Mesenteric fat pad (tissue), 1 donor: ENCODE data around the gene CPLANE2. TPM values are rescaled to one million over a fixed set of nuclear protein-coding genes. Genes with fewer than 3 reads are reported as not detected.
"Not testable (repeated sequence)": the region's sequence is repeated elsewhere in the genome, so short reads cannot be mapped to it uniquely, and the experiment has no call there.

Experiments used
- DNase-seq: peaks from one replicate; pipeline ENCODE4 v3.0.0-alpha.2; 2020; ENCODE audit warnings: low spot score
- total RNA-seq: library from RNA; stranded (reverse); fragmentation: NEBNext Ultra II Directional; extraction: Animal tissue kit (Norgen Biotek cat#: 25700); gene quantifications from one replicate; pipeline ENCODE4 v1.2.1, GENCODE V29; 2021
- donor health status: DM: yes; HTN: yes; CAD: no.

The CPLANE2 gene
- total RNA-seq, 1 donor from 2014 or later, result 1.9 TPM

GRCh38 chr1:16249596-16250241, 12.7 kb upstream of the CPLANE2 start:
- no peak for DNase-seq

DNA sequence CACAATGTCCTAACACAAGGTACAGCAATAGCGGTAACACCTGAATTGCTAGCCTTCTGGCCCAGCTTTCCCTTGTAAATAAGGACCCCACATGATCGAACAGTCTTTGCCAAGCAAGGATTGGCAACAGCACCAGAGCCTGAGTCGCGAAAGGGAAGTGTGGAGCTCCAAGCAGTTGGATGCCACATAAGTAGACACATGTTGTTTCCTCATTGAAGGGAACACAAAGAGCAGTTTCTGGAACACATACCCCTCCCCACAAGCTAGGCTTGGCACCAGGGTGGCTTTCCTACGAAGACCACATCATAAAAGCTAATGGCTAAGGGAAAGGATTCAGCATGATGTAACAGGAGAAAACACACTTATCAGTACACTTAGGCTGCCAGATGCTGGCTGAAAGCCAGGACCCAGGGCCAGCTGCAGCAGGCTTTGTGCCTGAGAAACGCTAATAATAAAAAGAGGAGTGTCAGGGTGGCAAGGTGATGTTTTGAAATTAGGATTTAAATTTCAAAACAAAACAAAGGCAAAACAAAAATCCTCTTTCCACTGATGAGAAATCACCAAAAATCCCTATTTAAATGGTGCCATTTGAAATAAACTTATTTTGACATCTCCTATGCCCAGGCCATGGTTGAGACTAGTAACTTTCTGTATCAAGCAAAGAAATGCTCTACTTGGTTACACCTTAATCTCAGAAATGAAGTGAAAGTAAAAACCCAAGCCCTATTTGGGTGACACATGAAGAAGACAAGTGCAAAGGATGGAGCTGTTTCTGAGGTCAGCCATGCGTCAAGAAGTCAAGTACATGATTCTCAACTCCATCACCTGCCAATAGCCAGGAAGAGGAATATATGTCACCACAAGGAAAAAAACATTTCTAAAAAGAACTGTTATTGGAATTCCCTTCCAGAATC, 11.9 kb upstream of the CPLANE2 start:
- DNase-seq, result no peak

GRCh38 chr1:16248007-16248436, 11.0 kb upstream of the CPLANE2 start:
- no peak for DNase-seq

GRCh38 chr1:16247441-16247840, 10.5 kb upstream of the CPLANE2 start:
- no peak for DNase-seq

DNA sequence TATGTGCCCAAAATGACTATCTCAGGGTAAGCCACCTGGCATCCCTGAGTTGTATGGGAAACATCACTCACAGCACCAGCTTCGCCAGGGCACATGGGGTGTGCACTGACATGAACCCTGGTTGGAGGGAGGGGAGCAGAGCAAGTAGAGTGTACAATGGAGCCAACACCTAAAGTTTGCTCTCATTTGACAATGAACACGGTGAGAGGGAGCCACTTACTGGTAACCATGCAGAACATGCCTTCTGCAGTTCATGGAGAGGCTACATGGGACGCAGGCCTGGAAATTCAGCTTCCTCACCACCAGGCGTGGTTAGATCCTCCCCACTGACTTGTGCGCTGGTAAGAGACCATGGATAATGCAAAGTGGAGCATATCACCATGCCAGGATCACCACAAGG, 10.0 kb upstream of the CPLANE2 start:
- peak; percentile 53 for DNase-seq

- DNase-seq, result not testable (repeated sequence)
Measured at GRCh38 chr1:16246239-16246638, 9.3 kb upstream of the CPLANE2 start.

DNA sequence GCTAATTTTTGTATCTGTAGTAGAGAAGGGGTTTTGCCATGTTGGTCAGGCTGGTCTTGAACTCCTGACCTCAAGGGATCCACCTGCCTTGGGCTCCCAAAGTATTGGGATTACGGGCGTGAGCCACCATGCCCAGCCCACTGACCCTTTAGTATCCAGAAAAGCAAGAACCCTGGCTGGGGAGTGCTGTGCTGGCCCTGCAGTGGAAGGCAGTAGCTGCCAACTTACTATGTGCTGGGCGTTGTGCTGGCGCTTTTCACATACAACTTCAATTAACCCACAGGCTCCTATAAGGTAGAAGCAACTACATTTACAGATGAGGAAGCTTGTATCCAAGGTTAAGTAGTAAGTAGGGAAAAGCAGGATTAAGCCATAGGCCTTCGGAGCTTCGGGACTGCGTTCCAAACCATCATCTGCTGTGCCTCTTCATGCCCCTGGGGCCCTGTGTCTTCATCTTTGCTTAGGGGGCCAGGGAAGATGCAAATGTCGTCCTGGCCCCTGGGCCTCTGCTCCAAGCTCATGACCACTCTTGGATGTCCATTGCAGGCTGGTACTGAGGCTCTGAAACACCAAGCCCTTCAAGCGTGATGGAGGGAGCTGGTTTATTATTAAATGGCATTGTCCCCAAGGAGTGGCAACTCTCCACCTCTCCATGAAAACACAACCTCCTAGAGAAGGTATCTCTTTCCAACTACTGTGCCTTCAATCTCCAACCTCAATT, 8.7 kb upstream of the CPLANE2 start:
- peak; percentile 60 for DNase-seq

DNA sequence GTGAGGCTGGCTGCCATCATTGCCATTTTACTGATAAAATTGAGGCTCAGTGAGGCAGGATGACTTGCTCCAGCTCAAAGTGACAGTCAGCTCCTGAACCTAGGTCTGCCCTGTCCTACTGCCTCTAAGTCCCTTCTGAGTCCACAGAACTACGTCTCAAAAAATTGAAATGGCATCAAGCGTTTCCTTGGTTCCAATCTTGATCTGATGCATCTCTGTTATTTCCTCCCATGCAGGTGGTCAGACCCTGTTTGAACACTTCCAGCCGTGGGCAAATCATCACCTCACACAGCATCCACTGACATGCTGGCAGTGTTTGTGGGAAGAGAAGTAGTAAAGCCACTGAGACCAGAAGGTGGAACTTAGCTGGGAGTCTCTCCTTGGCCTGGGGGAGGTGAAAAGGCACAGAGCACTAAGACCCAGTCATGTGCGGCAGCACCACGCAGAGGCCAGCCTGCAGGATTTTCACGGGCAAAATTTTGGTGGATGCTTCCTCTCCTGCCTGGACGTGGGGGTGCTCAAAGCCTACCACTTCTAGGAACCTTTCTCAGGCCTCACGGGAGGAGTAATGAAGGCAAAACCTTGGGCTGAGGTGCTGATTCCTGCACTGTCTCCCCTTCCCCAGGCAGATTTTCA, 7.8 kb upstream of the CPLANE2 start:
- DNase-seq, result peak; percentile 51

DNA sequence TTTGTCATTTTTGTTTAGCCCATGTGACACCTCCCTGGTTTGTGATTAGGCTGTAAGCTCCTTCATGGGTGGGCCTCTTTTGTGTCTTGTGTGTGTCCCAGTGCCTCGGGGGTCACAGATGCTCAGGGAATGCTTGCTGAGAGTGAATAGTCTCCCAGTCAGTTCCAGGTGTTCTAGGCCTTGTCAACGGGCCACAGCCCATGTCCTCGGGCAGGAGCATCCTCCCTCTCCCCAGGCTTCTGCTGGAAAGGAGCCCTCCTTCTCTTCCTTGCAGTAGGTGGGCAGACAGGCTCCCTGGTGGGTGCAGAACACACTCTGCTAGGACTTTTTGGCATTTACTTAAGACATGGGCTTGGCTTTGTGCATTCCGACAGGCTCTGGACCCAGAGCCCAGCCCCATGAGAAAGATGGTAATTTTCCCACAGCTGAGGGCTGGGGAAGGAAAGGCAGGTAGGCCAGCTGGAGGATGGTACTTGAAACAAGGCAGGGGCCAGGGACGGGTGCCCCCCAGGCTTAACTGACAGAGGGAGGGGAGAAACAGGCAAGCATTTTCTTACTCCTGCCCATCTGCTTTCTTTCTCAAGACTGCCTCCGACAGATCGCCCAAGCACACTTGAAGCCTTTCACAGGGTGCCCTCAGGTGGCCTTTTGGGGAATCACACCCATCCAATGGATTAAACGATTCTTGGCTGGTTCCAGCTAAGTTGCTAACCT, 7.1 kb upstream of the CPLANE2 start:
- DNase-seq, result peak; percentile 89

- DNase-seq, result no peak
Measured at GRCh38 chr1:16243215-16243610, 6.2 kb upstream of the CPLANE2 start.

DNA sequence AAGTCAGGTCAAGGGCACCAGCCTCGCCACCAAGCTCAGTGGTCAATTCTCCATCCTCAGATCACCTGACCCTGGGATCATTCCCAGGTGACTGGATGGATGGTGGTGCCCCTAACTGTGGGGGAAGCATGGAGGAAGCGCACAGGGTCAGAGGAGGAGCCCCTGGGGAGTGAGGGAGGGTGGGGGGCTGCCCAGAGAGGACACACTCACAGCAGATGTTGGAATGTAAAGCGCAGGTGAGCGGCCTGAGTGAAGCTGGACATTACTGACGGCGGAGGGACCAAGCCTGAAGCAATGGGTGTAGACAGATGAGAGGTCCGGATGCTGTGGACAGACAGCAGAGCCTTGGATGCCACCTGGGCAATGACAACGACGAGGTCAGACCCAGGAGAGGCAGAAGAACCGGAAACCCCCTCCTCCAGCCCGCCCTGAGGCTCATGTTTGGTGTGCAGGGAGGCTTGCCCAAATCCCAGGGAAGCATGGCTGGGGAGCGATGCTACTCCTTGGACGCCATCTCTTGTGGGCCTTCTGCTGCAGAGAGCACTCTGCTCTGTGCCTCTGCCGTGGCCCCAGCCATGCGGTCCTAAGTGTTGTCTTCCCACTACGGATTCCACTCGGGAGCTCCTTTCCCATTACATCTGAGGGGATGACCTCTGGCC, 5.7 kb upstream of the CPLANE2 start:
- no peak for DNase-seq

DNA sequence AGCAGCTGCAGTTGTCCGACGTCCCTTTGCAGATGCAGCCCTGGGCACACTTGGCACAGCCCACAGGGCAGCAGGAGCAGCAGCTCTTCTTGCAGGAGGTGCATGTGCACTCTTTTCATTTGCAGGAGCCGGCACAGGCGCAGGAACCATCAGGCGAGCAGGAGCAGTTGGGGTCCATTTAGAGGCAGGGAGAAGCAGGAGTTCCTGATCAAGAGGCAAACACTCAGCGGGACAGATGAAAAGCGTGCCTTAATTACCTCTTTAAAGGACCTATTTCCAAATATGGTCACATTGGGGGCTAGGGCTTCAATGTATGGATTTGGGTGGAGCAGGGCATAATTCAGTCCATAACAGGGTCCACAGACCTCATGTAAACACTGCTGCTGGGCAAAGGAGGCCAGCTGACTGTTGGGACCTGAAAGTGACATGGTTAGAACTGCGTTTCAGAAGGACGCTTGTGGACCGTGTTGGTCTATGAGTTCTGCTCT, 4.3 kb upstream of the CPLANE2 start:
- peak; percentile 39 for DNase-seq

GRCh38 chr1:16239972-16240491, 3.0 kb upstream of the CPLANE2 start:
- no peak for DNase-seq

DNA sequence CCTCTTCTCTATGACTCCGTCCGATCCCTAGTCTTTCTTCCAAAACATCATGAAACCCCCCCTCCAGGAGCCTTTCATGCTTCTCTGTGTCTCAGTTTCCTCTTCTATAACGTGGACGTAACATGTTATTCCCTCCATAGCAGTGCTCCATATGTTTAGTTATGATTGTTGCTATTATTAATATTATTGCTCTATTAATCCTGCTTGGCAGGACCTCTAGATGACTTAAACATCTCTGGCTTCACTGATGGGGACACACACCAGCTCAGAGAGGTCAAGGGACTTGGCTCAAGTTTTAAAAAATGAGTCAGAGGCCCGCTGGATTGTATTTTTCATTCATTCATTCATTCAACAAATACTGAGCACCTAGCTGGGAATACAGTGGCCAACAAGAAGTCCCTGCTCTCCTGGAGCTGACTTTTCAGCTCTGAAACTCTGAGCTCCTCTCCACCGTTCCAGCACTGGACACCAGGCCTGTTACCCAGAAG, 404 bp upstream of the CPLANE2 start:
- DNase-seq, result no peak

DNA sequence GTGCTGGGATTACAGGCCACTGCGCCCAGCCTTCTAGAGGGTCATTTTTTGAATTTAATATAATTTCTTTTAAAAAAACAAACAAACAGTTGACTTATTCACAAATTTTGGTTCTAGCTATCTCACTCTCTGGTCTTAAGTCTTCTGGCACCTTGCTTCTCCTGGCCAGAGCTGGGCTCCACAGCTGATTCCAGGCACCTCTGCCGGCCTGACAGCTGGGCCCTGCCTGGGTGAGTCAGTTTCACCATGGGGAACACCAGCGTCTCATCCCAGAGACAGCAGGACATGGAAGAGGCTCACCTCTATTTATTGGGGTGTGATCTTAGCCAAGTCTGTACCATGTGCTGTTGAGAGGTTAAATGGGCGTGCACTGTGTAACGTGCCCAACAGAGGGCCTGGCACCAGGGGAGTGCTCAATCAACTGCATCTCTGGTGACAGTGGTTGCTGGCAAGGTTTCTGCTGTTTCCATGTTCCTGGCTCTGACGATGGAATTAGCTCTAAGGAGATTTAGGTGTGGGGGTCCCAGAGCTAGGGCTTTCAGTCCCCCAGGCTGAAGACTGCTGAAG, 956 bp downstream of the CPLANE2 start:
- DNase-seq, result no peak

- no peak for DNase-seq
Measured at GRCh38 chr1:16235347-16235746, 1.6 kb downstream of the CPLANE2 start.

DNA sequence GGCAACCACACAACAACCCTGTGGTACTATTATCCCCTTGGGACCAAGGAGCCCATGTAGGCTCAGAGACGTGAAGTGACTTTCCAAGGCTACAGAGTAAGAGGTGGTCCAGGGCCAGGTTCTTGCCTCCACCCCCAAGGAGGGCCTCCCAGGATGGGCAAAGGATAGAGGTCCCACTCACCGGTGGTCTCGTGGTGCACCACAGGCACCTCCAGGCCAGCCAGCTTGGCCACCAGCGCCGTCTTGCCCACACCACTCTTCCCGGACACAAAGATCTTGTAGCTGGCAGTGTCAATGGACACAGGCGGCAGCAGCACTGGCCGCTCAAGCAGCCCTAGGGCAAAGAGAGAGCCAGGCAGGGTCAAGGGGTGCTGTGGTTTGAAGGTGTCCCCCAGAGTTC, 3.6 kb downstream of the CPLANE2 start:
- DNase-seq, result no peak

DNA sequence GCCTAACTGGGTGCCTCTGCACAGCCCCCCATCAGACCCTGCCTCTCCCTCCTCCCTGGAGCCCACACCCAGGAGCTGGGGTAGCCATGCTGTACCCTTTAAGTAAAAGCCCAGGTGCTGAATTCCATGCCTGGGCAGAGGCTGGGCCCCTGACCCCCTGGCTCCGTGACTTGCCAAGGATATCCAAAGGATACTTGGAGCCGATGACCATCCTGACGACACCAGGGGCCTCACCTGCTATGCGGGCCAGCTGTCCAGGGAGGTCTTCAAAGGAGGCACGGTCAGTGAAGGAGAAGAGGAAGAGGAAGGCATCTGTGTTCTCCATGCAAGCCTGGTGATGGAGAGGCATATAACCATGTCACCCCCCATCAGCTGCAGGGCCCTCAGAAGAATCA, 4.7 kb downstream of the CPLANE2 start:
- DNase-seq, result no peak
